Natural killer cell (primary cell): ENCODE results near the gene MRPS27. TPM values are rescaled to one million over a fixed set of nuclear protein-coding genes. Genes with fewer than 3 reads are reported as not detected.

Source experiments
- ATAC-seq, 3 donors: fragments of 150-1000 bp in 2 of 3; fragments of 200-7000 bp in 1 of 3; cut with Tn5 transposase; 1 replicate in 1 of 3; 2 replicates in 2 of 3; pipeline ENCODE4 v1.10.0; 2021; ENCODE audit warnings: mild to moderate bottlenecking in 2 of 3, moderate library complexity in 2 of 3
- DNase-seq, 2 donors: peaks; one replicate each; pipeline versions ENCODE4 v3.0.0 to v3.0.0-alpha.2; 2013 to 2021; ENCODE audit warnings: mixed read lengths in 1 of 2
- H3K27ac ChIP-seq: one replicate; pipeline ENCODE4 v1.5.1; 2013; ENCODE audit warnings: mild to moderate bottlenecking, low read length
- H3K27me3 ChIP-seq: one replicate; pipeline ENCODE4 v1.6.1; 2013; ENCODE audit warnings: low read length; ENCODE audit not compliant: control insufficient read depth, insufficient read depth
- H3K36me3 ChIP-seq: one replicate; pipeline ENCODE4 v1.6.1; 2013; ENCODE audit warnings: low read length; ENCODE audit not compliant: control insufficient read depth, insufficient read depth
- H3K4me1 ChIP-seq: one replicate; pipeline ENCODE4 v1.6.1; 2013; ENCODE audit warnings: low read length; ENCODE audit not compliant: control insufficient read depth, insufficient read depth
- H3K4me3 ChIP-seq: one replicate; pipeline ENCODE4 v1.5.1; 2013; ENCODE audit warnings: low read length
- H3K9me3 ChIP-seq: one replicate; pipeline ENCODE4 v1.6.1; 2013; ENCODE audit warnings: low read length; ENCODE audit not compliant: control insufficient read depth, insufficient read depth
- H3K27ac Mint-ChIP-seq, 2 donors: one replicate each; pipeline ENCODE4 v1.8.0; 2022; ENCODE audit warnings: mild to moderate bottlenecking in 2 of 2, mixed read lengths in 2 of 2, moderate library complexity in 1 of 2
- H3K27me3 Mint-ChIP-seq, 2 donors: one replicate each; pipeline ENCODE4 v1.8.0; 2022; ENCODE audit warnings: low read depth in 2 of 2, mixed read lengths in 2 of 2
- H3K36me3 Mint-ChIP-seq: one replicate; pipeline ENCODE4 v1.8.0; 2022; ENCODE audit warnings: mixed read lengths
- H3K4me1 Mint-ChIP-seq, 2 donors: one replicate each; pipeline ENCODE4 v1.8.0; 2022; ENCODE audit warnings: mixed read lengths in 2 of 2
- H3K4me3 Mint-ChIP-seq: one replicate; pipeline ENCODE4 v1.8.0; 2022; ENCODE audit warnings: mild to moderate bottlenecking, moderate library complexity, mixed read lengths
- H3K9me3 Mint-ChIP-seq, 2 donors: one replicate each; pipeline ENCODE4 v1.8.0; 2022; ENCODE audit warnings: mixed read lengths in 2 of 2
- CTCF ChIP-seq: fragments of 200-600 bp; IDR thresholded peaks from one replicate; pipeline ENCODE4 v1.8.0; 2022; ENCODE audit warnings: antibody characterized with exemption
- WGBS: methylation state at CpG from one replicate; pipeline ENCODE4 v1.1.7; 2013; ENCODE audit warnings: missing lambda C conversion rate; ENCODE audit not compliant: insufficient coverage; 5-methylcytosine and 5-hydroxymethylcytosine counted together
- intact Hi-C: fragments of 100-400 bp; cut with micrococcal nuclease; formaldehyde crosslinking; loops from one replicate; pipeline ENCODE4 v1.14.2; 2022
- total RNA-seq, 4 donors: library from RNA; stranded (reverse); fragments of 120-200 nt in 1 of 4; gene quantifications; one replicate each; pipeline versions ENCODE4 v1.2.3 to v1.2.4, GENCODE V29; 2013 to 2022

MRPS27 gene
- total RNA-seq, 3 donors from 2014 or later (not counting 1 experiment from before 2014, with no cell fraction given), result 25.5 to 36.5 (median 36.3) TPM

DNA sequence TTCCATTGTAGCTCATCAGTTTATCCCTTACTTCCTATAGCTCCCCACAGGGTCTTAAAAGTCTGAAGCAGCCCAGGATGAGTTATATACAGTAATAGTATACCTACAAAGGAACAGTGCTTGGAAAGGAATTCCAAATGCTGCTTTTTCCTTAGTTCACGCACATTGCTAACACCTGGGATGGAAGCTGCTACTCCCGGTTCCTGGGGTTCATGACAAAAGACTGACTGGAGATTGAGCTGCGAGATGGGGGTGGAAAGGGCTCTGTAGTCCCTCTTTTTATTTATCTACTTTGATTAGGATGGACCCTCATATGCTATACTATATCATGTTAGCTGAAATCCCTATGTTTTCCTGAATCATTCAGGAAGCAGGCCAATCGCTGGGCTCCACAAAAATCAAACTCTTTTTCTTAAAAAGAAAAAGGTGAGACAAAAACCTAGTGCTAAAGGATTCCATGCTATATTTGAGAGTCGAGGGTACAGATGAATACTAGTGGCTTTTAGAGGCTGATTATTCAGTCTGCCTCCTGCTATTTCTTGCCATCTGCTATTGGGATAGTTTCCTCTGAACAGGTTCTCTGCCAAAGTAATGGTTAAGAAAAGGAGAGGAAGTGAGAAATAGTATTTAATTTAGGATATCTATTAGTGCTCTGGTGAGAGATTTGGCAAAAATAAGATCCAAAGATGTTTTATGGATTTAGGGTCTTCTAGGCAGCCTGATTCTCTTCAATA lies 81.2 kb downstream of the MRPS27 start:
- H3K27me3 Mint-ChIP-seq, result no peaks in the 10 kb centered on the region
- 94% methylated on average over 5 of the region's 5 CpGs for WGBS

DNA sequence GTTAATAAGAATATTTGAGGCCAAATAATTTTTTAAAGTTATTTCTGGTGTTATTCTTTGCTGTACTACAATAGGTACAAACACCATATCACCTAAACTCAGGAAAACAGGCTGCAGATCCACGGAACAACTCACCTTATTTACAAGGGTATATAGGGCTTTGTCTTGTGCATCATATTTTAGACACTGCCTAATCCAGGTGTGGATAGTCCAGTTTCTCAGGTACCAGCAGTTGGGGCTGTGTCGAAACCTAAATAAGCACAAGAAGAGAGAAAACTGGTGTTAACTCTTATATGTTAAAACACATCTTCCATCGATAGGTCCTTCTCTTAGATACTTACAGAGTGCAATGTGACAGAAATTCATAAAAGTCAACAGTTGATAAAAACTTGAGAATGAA lies 82.2 kb downstream of the MRPS27 start:
- no peak overlapping the region for H3K27ac Mint-ChIP-seq
- peaks cover 8% of the 10 kb centered on the region for H3K36me3 Mint-ChIP-seq
- H3K27ac ChIP-seq, result no peak overlapping the region
- H3K9me3 ChIP-seq, result no peaks in the 10 kb centered on the region
- peaks cover 35 to 41% of the 10 kb centered on the region in 2 donors for H3K4me1 Mint-ChIP-seq
- no peaks in the 10 kb centered on the region for H3K27me3 ChIP-seq
- intact Hi-C loops, result loop anchor here (10.0 kb wide), 1 partner anchor 633 kb away; no protein-coding TSS in a partner anchor
- DNase-seq (no peak), ATAC-seq (no peak)
- no peak overlapping the region for H3K4me3 ChIP-seq
- 80% methylated on average over 1 of the region's 3 CpGs for WGBS
- peaks cover 4% of the 10 kb centered on the region for H3K4me1 ChIP-seq
- no peaks in the 10 kb centered on the region for H3K9me3 Mint-ChIP-seq
- H3K36me3 ChIP-seq, result peaks cover 11% of the 10 kb centered on the region
- TF ChIP-seq CTCF, result no peak
- no peak overlapping the region for H3K4me3 Mint-ChIP-seq
- no peaks in the 10 kb centered on the region for H3K27me3 Mint-ChIP-seq

More for the DNA sequence above, 81.2 kb downstream of the MRPS27 start:
- H3K4me3 Mint-ChIP-seq, result no peak overlapping the region
- DNase-seq (no peak), ATAC-seq (no peak)
- intact Hi-C loops, result loop anchor here (10.0 kb wide), 1 partner anchor 634 kb away; no protein-coding TSS in a partner anchor
- no peak overlapping the region for H3K27ac Mint-ChIP-seq
- Histone ChIP-seq H3K4me1 (peaks cover 3% of the 10 kb centered on the region), H3K36me3 (peaks cover 11% of the 10 kb centered on the region), H3K9me3 (no peaks in the 10 kb centered on the region), H3K4me3 (no peak overlapping the region), H3K27ac (no peak overlapping the region), H3K27me3 (no peaks in the 10 kb centered on the region)
- H3K9me3 Mint-ChIP-seq, result no peaks in the 10 kb centered on the region
- peaks cover 8% of the 10 kb centered on the region for H3K36me3 Mint-ChIP-seq
- peaks cover 33 to 36% of the 10 kb centered on the region in 2 donors for H3K4me1 Mint-ChIP-seq
- no peak for TF ChIP-seq CTCF

DNA sequence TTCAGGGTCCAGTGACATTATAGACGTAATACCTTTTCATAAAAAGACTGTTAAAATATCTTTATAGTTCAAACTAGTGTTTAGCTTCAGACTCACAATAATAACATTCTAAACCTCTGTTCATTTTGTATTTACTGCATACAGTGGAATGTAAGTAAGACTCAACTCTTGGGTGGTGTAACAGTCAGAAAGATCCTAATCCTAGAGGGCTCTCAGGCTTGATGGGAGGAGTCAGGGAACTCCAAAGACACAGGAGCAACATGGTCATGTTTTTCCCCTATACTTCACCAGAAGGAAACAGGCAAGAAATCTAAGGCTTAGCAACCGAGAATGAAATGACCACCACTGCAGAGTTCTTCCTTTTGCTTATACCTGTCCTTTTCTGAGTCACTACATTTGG lies 82.6 kb downstream of the MRPS27 start:
- Mint-ChIP-seq H3K27me3 (no peaks in the 10 kb centered on the region), H3K9me3 (no peaks in the 10 kb centered on the region), H3K36me3 (peaks cover 8% of the 10 kb centered on the region), H3K4me3 (no peak overlapping the region), H3K27ac (peak overlapping the region in 1 of 2 donors; percentile 60), H3K4me1 (peaks cover 40 to 45% of the 10 kb centered on the region in 2 donors)
- H3K4me3 ChIP-seq, result no peak overlapping the region
- no peak for ATAC-seq
- intact Hi-C loops, result loop anchor here (10.0 kb wide), 1 partner anchor 633 kb away; no protein-coding TSS in a partner anchor
- TF ChIP-seq CTCF, result no peak
- no peak for DNase-seq
- no peaks in the 10 kb centered on the region for H3K27me3 ChIP-seq
- peaks cover 9% of the 10 kb centered on the region for H3K4me1 ChIP-seq
- 95% methylated on average over 2 of the region's 2 CpGs for WGBS
- H3K36me3 ChIP-seq, result peaks cover 11% of the 10 kb centered on the region
- no peaks in the 10 kb centered on the region for H3K9me3 ChIP-seq
- H3K27ac ChIP-seq, result no peak overlapping the region
